Activated gamma-delta T cell treated with anti-CD3 and anti-CD28 coated beads, Interleukin-2, amount 50 U/mL, for 16 hours (primary cell): ENCODE measurements around the gene OR2T8.

Experiments used
- DNase-seq: peaks from one replicate; pipeline ENCODE4 v3.0.0-alpha.2; 2020; ENCODE audit warnings: low read depth

OR2T8 gene

DNA sequence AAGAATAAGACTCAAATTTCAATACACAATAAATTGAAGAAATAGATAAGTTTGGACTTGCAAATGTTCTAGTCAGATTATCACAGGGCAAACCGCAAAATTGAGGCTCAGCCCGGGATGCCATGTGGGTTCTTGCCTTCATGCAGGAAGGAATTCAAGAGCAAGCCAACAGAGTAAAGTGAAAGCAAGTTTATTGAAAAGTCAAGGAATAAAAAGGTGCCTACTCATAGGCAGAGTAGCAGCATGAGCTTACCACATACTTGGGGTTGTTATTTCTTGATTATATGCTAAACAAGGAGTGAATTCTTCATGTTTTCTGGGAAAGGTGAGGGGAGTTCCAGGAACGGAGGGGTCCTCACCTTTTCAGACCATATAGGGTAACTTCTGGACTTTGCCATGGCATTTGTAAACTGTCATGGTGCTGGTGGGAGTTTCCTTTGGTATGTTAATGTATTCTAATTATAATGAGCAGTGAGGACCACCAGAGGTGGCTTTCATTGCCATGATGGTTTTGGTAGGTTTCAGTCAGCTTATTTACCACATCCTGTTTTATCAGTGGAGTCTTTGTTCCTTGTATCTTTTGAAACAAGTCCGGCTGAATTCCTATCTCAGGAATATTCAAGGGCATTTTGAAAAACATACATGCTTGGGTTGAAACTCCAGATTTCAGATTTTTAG is 43.0 kb downstream of the OR2T8 start:
- DNase-seq = no peak

DNA sequence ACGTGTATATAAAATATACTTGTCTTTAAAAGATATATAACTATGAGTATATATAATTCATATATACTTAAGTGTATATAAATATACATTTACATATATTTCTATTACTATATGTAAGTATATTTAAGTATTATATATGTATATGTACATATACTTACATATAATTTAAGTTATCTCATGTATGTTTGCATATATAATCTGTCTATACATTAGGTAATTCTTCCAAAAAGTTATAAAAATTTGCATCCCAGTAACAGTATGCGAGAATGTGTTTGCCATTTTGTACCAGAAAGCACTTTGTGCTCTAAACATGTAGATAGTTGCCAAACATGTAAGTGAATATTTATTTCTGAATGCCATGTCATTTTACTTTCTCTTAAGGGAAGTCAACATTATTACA is 44.9 kb downstream of the OR2T8 start, which contains the start of gene OR2AK2:
Gene OR2AK2, plus strand, starts transcription at position 301 of the 400 bp plus-strand sequence. CDS start 144 bp downstream, outside the sequence.
- no peak for DNase-seq

DNA sequence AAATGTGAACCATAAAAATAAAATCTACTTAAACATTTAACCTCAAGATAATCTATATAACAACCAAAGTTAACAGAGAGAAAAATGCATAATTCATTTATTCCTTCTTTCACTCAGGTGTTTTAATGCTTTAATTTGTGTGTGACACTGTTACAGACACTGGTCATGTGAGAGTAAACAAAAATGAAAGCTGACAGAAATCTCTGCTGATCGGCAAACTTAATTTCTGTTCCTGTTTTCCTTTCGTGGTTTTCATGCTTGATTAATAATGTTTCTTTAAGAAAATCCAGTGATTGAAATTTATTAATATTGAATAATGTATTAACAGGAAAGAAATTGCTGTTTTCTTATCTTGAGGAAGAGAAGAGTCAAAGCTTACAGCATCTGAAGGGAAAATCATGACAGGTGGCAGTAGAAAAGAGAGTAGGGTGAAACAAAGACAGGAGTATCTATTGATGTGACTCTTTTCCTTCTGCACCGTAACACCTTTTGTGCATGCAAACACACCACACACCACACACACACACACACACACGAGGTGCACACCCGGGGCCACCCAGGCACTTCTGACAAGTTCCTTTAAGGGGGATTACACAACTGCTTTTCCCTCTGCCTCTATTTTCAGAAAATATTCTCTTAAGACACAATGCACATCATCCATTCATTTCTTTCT is 46.6 kb downstream of the OR2T8 start:
- no peak for DNase-seq
